Neural progenitor cell (in vitro differentiated cells): ENCODE results near the gene CHAF1A. TPM values are rescaled to one million over a fixed set of nuclear protein-coding genes. Genes with fewer than 3 reads are reported as not detected.
A peak's percentile ranks its signal among the peaks of the same experiment; 100 is the strongest.

Source experiments
- DNase-seq: peaks from one replicate; pipeline ENCODE4 v3.0.0-alpha.2; 2016; ENCODE audit warnings: low spot score
- H2AFZ ChIP-seq: fragments of 200-600 bp; sonication (generic); replicated peaks from 2 replicates; pipeline ENCODE4 v1.6.1; 2016; ENCODE audit warnings: antibody characterized with exemption
- H3F3A ChIP-seq: fragments of 200-600 bp; sonication (generic); 2 replicates; pipeline ENCODE4 v1.6.1; 2016; ENCODE audit warnings: antibody characterized with exemption, low read depth
- H3K27ac ChIP-seq: fragments of 200-600 bp; sonication (generic); 2 replicates; pipeline ENCODE4 v1.5.1; 2016; ENCODE audit warnings: mild to moderate bottlenecking
- H3K27me3 ChIP-seq: fragments of 200-600 bp; sonication (generic); 2 replicates; pipeline ENCODE4 v1.6.1; 2016; ENCODE audit warnings: mild to moderate bottlenecking, moderate library complexity
- H3K36me3 ChIP-seq: fragments of 200-600 bp; sonication (generic); 2 replicates; pipeline ENCODE4 v1.5.1; 2016
- H3K4me1 ChIP-seq: fragments of 200-600 bp; sonication (generic); 2 replicates; pipeline ENCODE4 v1.6.1; 2016; ENCODE audit warnings: mixed run types
- H3K4me2 ChIP-seq: fragments of 200-600 bp; sonication (generic); 2 replicates; pipeline ENCODE4 v1.6.1; 2016
- H3K4me3 ChIP-seq: fragments of 200-600 bp; sonication (generic); 2 replicates; pipeline ENCODE4 v1.5.1; 2016
- H3K79me2 ChIP-seq: fragments of 200-600 bp; sonication (generic); 2 replicates; pipeline ENCODE4 v1.6.1; 2016; ENCODE audit warnings: low read depth
- H3K9ac ChIP-seq: fragments of 200-600 bp; sonication (generic); 2 replicates; pipeline ENCODE4 v1.6.1; 2016
- H3K9me3 ChIP-seq: fragments of 200-600 bp; sonication (generic); 2 replicates; pipeline ENCODE4 v1.5.1; 2016; ENCODE audit warnings: low read depth
- H4K20me1 ChIP-seq: fragments of 200-600 bp; sonication (generic); 2 replicates; pipeline ENCODE4 v1.6.1; 2016; ENCODE audit warnings: low read depth
- H3K27ac Mint-ChIP-seq: 3 replicates; pipeline ENCODE4 v1.8.0; 2021; ENCODE audit warnings: mixed read lengths
- H3K27me3 Mint-ChIP-seq: 2 replicates; pipeline ENCODE4 v1.8.0; 2022; ENCODE audit warnings: low read depth, mild to moderate bottlenecking, inconsistent platforms, moderate library complexity, mixed read lengths; ENCODE audit not compliant: insufficient read depth
- H3K36me3 Mint-ChIP-seq: 3 replicates; pipeline ENCODE4 v1.8.0; 2021; ENCODE audit warnings: mixed read lengths
- H3K4me1 Mint-ChIP-seq: 3 replicates; pipeline ENCODE4 v1.8.0; 2021; ENCODE audit warnings: mixed read lengths
- H3K4me3 Mint-ChIP-seq: 3 replicates; pipeline ENCODE4 v1.8.0; 2021; ENCODE audit warnings: mild to moderate bottlenecking, moderate library complexity, mixed read lengths
- H3K9me3 Mint-ChIP-seq: 3 replicates; pipeline ENCODE4 v1.8.0; 2020; ENCODE audit warnings: mixed read lengths
- CTCF ChIP-seq: fragments of 200-600 bp; sonication (generic); IDR thresholded peaks from 2 replicates; pipeline ENCODE4 v1.5.1; 2017; ENCODE audit warnings: antibody characterized with exemption, mild to moderate bottlenecking
- EZH2 ChIP-seq: fragments of 200-600 bp; sonication (generic); IDR thresholded peaks from 2 replicates; pipeline ENCODE4 v1.6.1; 2017; ENCODE audit warnings: antibody characterized with exemption, mild to moderate bottlenecking, moderate library complexity
- EZH2phosphoT487 ChIP-seq: fragments of 200-600 bp; sonication (generic); IDR thresholded peaks from 2 replicates; pipeline ENCODE4 v1.6.1; 2017; ENCODE audit warnings: antibody characterized with exemption
- total RNA-seq: library from RNA; depleted of rRNA; stranded (reverse); fragments of >200 nt; gene quantifications from 2 replicates; pipeline ENCODE4 v1.2.3, GENCODE V29; 2015; ENCODE audit warnings: low replicate concordance

Gene CHAF1A
- total RNA-seq, 1 donor from 2014 or later = 37.5 TPM

- H3F3A ChIP-seq = peaks cover 30% of the 10 kb centered on the region
- no peaks in the 10 kb centered on the region for H3K9me3 Mint-ChIP-seq
- H3K4me3 ChIP-seq = no peak overlapping the region
- H3K27ac ChIP-seq = no peak overlapping the region
- peak overlapping the region; percentile 29 for H3K27ac Mint-ChIP-seq
- peaks cover 17% of the 10 kb centered on the region for H3K4me1 ChIP-seq
- peaks cover 22% of the 10 kb centered on the region for H3K4me1 Mint-ChIP-seq
- peaks cover 31% of the 10 kb centered on the region for H3K79me2 ChIP-seq
- peaks cover 2% of the 10 kb centered on the region for H3K36me3 Mint-ChIP-seq
- H3K4me3 Mint-ChIP-seq = peak overlapping the region; percentile 57
- no peaks in the 10 kb centered on the region for H3K36me3 ChIP-seq
- H4K20me1 ChIP-seq = peaks cover 65% of the 10 kb centered on the region
- H3K27me3 ChIP-seq = no peaks in the 10 kb centered on the region
- TF ChIP-seq EZH2 (no peak), EZH2phosphoT487 (no peak)
- H3K4me2 ChIP-seq = no peak overlapping the region
- peaks cover 3% of the 10 kb centered on the region for H3K27me3 Mint-ChIP-seq
- DNase-seq = no peak
- H3K9me3 ChIP-seq = no peaks in the 10 kb centered on the region
- no peak overlapping the region for H2AFZ ChIP-seq
- no peak overlapping the region for H3K9ac ChIP-seq
Measured at GRCh38 chr19:4367781-4368127, 34.7 kb upstream of the CHAF1A start.

GRCh38 chr19:4368128-4368820, 34.2 kb upstream of the CHAF1A start:
- no peaks in the 10 kb centered on the region for H3K9me3 ChIP-seq
- no peaks in the 10 kb centered on the region for H3K36me3 ChIP-seq
- peaks cover 22% of the 10 kb centered on the region for H3K4me1 Mint-ChIP-seq
- no peaks in the 10 kb centered on the region for H3K9me3 Mint-ChIP-seq
- peaks cover 17% of the 10 kb centered on the region for H3K4me1 ChIP-seq
- H4K20me1 ChIP-seq = peaks cover 68% of the 10 kb centered on the region
- no peak overlapping the region for H2AFZ ChIP-seq
- TF ChIP-seq CTCF = no peak
- no peak for TF ChIP-seq EZH2
- TF ChIP-seq EZH2phosphoT487 = no peak
- no peak overlapping the region for H3K4me3 ChIP-seq
- peaks cover 25% of the 10 kb centered on the region for H3F3A ChIP-seq
- peak overlapping the region; percentile 79 for H3K27ac ChIP-seq
- H3K9ac ChIP-seq = no peak overlapping the region
- H3K79me2 ChIP-seq = peaks cover 36% of the 10 kb centered on the region
- peak overlapping the region; percentile 83 for H3K27ac Mint-ChIP-seq
- H3K36me3 Mint-ChIP-seq = peaks cover 2% of the 10 kb centered on the region
- no peak for DNase-seq
- H3K27me3 ChIP-seq = no peaks in the 10 kb centered on the region
- peak overlapping the region; percentile 59 for H3K4me3 Mint-ChIP-seq
- H3K27me3 Mint-ChIP-seq = peaks cover 3% of the 10 kb centered on the region
- no peak overlapping the region for H3K4me2 ChIP-seq

GRCh38 chr19:4369109-4369887, 33.1 kb upstream of the CHAF1A start:
- Mint-ChIP-seq H3K4me1 (peaks cover 27% of the 10 kb centered on the region), H3K27ac (peak overlapping the region; percentile 83), H3K4me3 (peak overlapping the region; percentile 59), H3K36me3 (peaks cover 2% of the 10 kb centered on the region), H3K9me3 (no peaks in the 10 kb centered on the region), H3K27me3 (peaks cover 3% of the 10 kb centered on the region)
- Histone ChIP-seq H3K4me3 (no peak overlapping the region), H3K27ac (peak overlapping the region; percentile 79), H3K9ac (peak overlapping the region; percentile 23), H4K20me1 (peaks cover 75% of the 10 kb centered on the region), H3K27me3 (no peaks in the 10 kb centered on the region), H3F3A (peaks cover 16% of the 10 kb centered on the region), H2AFZ (no peak overlapping the region), H3K79me2 (peaks cover 46% of the 10 kb centered on the region), H3K36me3 (no peaks in the 10 kb centered on the region), H3K9me3 (no peaks in the 10 kb centered on the region), H3K4me1 (peaks cover 17% of the 10 kb centered on the region), H3K4me2 (peak overlapping the region; percentile 40)
- peak; percentile 43 for DNase-seq
- no peak for TF ChIP-seq EZH2
- no peak for TF ChIP-seq EZH2phosphoT487

- H3K27me3 Mint-ChIP-seq = peaks cover 3% of the 10 kb centered on the region
- Histone ChIP-seq H2AFZ (no peak overlapping the region), H3K36me3 (no peaks in the 10 kb centered on the region), H3K9ac (peak overlapping the region; percentile 23), H3K79me2 (peaks cover 52% of the 10 kb centered on the region), H3K9me3 (no peaks in the 10 kb centered on the region), H3K27me3 (no peaks in the 10 kb centered on the region), H3K27ac (peak overlapping the region; percentile 79), H3K4me1 (peaks cover 17% of the 10 kb centered on the region), H3K4me3 (no peak overlapping the region), H3F3A (peaks cover 13% of the 10 kb centered on the region), H4K20me1 (peaks cover 81% of the 10 kb centered on the region), H3K4me2 (peak overlapping the region; percentile 40)
- no peaks in the 10 kb centered on the region for H3K9me3 Mint-ChIP-seq
- H3K36me3 Mint-ChIP-seq = peaks cover 2% of the 10 kb centered on the region
- H3K4me3 Mint-ChIP-seq = no peak overlapping the region
- H3K4me1 Mint-ChIP-seq = peaks cover 27% of the 10 kb centered on the region
- no peak overlapping the region for H3K27ac Mint-ChIP-seq
- peak; percentile 59 for DNase-seq
- TF ChIP-seq EZH2 (no peak), EZH2phosphoT487 (no peak), CTCF (peak; percentile 46)
Measured at GRCh38 chr19:4369888-4370260, 32.6 kb upstream of the CHAF1A start.
